Measurements from ENCODE around the gene PUM1. TPM values are rescaled to one million over a fixed set of nuclear protein-coding genes. Genes with fewer than 3 reads are reported as not detected.

PUM1 gene
- total and polyA plus RNA-seq, 4 donors: 24.7 to 125 (median 66.9) TPM

GRCh38 chr1:30988045-30988444 lies 77.5 kb downstream of the PUM1 start:
- no peak overlapping the region for H3K4me3 ChIP-seq
- ATAC-seq (ENCODE audit: insufficient read depth, low FRiP score) (no peak), DNase-seq (no peak)
- peaks cover 4 to 37% (median 13%) of the 10 kb centered on the region in 4 donors for H3K36me3 ChIP-seq (ENCODE audit: control insufficient read depth in 4 of 4, insufficient read depth in 4 of 4, low read length in 4 of 4)
- H3K9ac ChIP-seq (ENCODE audit: insufficient read depth in 1 of 2, low read length in 2 of 2): no peak overlapping the region
- no peaks in the 10 kb centered on the region for H3K9me3 ChIP-seq (ENCODE audit: control insufficient read depth in 4 of 4, insufficient read depth in 3 of 4, low read length in 3 of 4)
- TF ChIP-seq CTCF (IDR thresholded peaks at IDR 0.05; ENCODE audit: control extremely low read depth, extremely low read depth): no peak
- no peaks in the 10 kb centered on the region for H3K27me3 ChIP-seq (ENCODE audit: control insufficient read depth in 3 of 3, insufficient read depth in 3 of 3, low read length in 2 of 3)
- no peak overlapping the region for H3K27ac ChIP-seq (ENCODE audit: low read depth in 1 of 2, low read length in 1 of 2)
- WGBS, 2 donors: 82 to 90% methylated on average over 1 of the region's 1 CpG
- H3K4me1 ChIP-seq (ENCODE audit: control insufficient read depth in 5 of 5, insufficient read depth in 5 of 5, low read length in 5 of 5): peaks cover 0 to 26% (median 13%) of the 10 kb centered on the region in 5 donors

GRCh38 chr1:30986755-30987154 lies 78.8 kb downstream of the PUM1 start:
- 64 to 78% methylated on average over 3 of the region's 3 CpGs for WGBS, 2 donors
- H3K4me1 ChIP-seq (ENCODE audit: control insufficient read depth in 5 of 5, insufficient read depth in 5 of 5, low read length in 5 of 5): peaks cover 0 to 30% (median 18%) of the 10 kb centered on the region in 5 donors
- H3K9me3 ChIP-seq (ENCODE audit: control insufficient read depth in 4 of 4, insufficient read depth in 3 of 4, low read length in 3 of 4): no peaks in the 10 kb centered on the region
- H3K9ac ChIP-seq (ENCODE audit: insufficient read depth in 1 of 2, low read length in 2 of 2): no peak overlapping the region
- TF ChIP-seq CTCF (IDR thresholded peaks at IDR 0.05; ENCODE audit: control extremely low read depth, extremely low read depth): no peak
- no peak for ATAC-seq (ENCODE audit: insufficient read depth, low FRiP score)
- H3K36me3 ChIP-seq (ENCODE audit: control insufficient read depth in 4 of 4, insufficient read depth in 4 of 4, low read length in 4 of 4): peaks cover 1 to 28% (median 6%) of the 10 kb centered on the region in 4 donors
- H3K4me3 ChIP-seq: no peak overlapping the region
- no peak for DNase-seq
- H3K27me3 ChIP-seq (ENCODE audit: control insufficient read depth in 3 of 3, insufficient read depth in 3 of 3, low read length in 2 of 3): no peaks in the 10 kb centered on the region
- no peak overlapping the region for H3K27ac ChIP-seq (ENCODE audit: low read depth in 1 of 2, low read length in 1 of 2)

DNA sequence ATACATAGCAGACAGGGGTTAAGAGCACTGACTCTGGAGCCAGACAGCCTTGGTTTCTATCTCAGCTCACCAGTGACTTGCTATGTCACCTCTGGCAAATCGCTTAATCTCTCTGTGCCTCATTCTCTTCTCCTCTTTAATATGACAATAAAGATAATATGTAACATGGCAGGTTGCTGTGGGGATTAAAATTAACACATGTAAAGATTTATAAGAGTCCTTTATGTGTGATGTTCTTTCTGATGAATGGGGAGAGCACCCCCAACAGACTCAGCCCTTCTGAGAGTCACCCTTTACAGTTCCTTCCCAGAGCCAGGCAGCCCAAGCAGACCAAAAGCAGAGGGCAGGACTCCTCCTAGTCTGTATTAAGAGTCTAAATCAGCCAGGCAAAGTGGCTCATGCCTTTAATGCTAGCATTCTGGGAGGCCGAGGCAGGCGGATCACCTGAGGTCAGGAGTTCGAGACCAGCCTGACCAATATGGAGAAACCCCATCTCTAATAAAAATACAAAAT lies 80.5 kb downstream of the PUM1 start:
- Histone ChIP-seq H3K36me3 (ENCODE audit: control insufficient read depth in 4 of 4, insufficient read depth in 4 of 4, low read length in 4 of 4) (peaks cover 4 to 23% (median 6%) of the 10 kb centered on the region in 4 donors), H3K4me1 (ENCODE audit: control insufficient read depth in 5 of 5, insufficient read depth in 5 of 5, low read length in 5 of 5) (peaks cover 0 to 30% (median 19%) of the 10 kb centered on the region in 5 donors), H3K9ac (ENCODE audit: insufficient read depth in 1 of 2, low read length in 2 of 2) (no peak overlapping the region), H3K4me3 (no peak overlapping the region), H3K27me3 (ENCODE audit: control insufficient read depth in 3 of 3, insufficient read depth in 3 of 3, low read length in 2 of 3) (no peaks in the 10 kb centered on the region), H3K27ac (ENCODE audit: low read depth in 1 of 2, low read length in 1 of 2) (no peak overlapping the region), H3K9me3 (ENCODE audit: control insufficient read depth in 4 of 4, insufficient read depth in 3 of 4, low read length in 3 of 4) (no peaks in the 10 kb centered on the region)
- DNase-seq: no peak
- ATAC-seq (ENCODE audit: insufficient read depth, low FRiP score): no peak
- 92% methylated on average over 4 of the region's 4 CpGs for WGBS, 2 donors
- TF ChIP-seq CTCF (IDR thresholded peaks at IDR 0.05; ENCODE audit: control extremely low read depth, extremely low read depth): no peak

Data from lung (tissue), 12 donors.